Omental fat pad (tissue), 4 donors: ENCODE results near the gene RAB34. TPM values are rescaled to one million over a fixed set of nuclear protein-coding genes. Genes with fewer than 3 reads are reported as not detected.
"Not testable (repeated sequence)": the region's sequence is repeated elsewhere in the genome, so short reads cannot be mapped to it uniquely, and the experiment has no call there.

Experiments used
- ATAC-seq: fragments of 150-250 bp; one replicate; pipeline ENCODE4 v1.9.1; 2016; ENCODE audit warnings: mild to moderate bottlenecking, moderate library complexity; ENCODE audit not compliant: low FRiP score
- DNase-seq: peaks from one replicate; pipeline ENCODE4 v3.0.0-alpha.2; 2019; ENCODE audit warnings: low spot score
- total RNA-seq, 4 donors: library from RNA; depleted of rRNA; stranded (reverse); fragments of >200 nt; gene quantifications; one replicate each; pipeline ENCODE4 v1.1.0, GENCODE V29; 2016
- TF ChIP-seq, protein P1 (sequence below), 3 donors: fragments of 450-650 bp; IDR thresholded peaks; one replicate each; pipeline ENCODE4 v1.5.1; 2016 to 2017; ENCODE audit warnings: antibody characterized with exemption in 3 of 3, mild to moderate bottlenecking in 3 of 3, moderate library complexity in 2 of 3

The RAB34 gene
- total RNA-seq, 4 donors from 2014 or later = 90.4 to 112 (median 101) TPM

DNA sequence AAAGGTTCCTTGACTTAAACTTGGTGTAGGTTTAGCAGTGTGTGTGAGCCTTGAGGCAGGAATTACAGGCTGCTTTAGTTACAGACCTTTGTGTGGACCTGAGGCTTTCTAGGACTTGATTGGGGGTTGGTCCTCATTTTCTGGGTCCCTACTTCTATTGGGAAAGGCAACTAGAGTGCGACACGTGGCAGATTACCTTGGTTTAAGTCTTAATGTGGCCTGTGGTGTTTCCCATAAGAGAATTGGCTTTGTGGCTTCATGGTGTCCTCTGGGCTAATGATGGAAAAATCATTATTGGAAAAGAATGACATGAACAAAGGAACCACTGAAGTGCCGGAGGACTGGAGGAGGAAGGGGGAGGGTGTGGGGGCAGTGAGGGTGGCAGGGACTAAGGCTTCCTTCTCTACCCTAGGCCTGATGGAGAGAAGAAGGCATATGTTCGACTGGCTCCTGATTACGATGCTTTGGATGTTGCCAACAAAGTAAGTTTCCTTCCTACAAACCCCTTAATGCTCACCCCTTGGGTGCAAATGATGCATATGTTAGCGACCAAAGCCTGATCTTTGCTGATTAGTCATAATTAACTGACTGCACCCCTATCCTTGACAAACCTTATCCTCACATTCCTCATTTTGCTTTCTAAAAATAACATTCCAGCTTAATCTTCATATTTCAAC lies 5.6 kb upstream of the RAB34 start:
- no peak for ATAC-seq
- DNase-seq = no peak
- TF ChIP-seq, protein P1, sequence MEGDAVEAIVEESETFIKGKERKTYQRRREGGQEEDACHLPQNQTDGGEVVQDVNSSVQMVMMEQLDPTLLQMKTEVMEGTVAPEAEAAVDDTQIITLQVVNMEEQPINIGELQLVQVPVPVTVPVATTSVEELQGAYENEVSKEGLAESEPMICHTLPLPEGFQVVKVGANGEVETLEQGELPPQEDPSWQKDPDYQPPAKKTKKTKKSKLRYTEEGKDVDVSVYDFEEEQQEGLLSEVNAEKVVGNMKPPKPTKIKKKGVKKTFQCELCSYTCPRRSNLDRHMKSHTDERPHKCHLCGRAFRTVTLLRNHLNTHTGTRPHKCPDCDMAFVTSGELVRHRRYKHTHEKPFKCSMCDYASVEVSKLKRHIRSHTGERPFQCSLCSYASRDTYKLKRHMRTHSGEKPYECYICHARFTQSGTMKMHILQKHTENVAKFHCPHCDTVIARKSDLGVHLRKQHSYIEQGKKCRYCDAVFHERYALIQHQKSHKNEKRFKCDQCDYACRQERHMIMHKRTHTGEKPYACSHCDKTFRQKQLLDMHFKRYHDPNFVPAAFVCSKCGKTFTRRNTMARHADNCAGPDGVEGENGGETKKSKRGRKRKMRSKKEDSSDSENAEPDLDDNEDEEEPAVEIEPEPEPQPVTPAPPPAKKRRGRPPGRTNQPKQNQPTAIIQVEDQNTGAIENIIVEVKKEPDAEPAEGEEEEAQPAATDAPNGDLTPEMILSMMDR (IDR thresholded peaks at IDR 0.05) = no peak

DNA sequence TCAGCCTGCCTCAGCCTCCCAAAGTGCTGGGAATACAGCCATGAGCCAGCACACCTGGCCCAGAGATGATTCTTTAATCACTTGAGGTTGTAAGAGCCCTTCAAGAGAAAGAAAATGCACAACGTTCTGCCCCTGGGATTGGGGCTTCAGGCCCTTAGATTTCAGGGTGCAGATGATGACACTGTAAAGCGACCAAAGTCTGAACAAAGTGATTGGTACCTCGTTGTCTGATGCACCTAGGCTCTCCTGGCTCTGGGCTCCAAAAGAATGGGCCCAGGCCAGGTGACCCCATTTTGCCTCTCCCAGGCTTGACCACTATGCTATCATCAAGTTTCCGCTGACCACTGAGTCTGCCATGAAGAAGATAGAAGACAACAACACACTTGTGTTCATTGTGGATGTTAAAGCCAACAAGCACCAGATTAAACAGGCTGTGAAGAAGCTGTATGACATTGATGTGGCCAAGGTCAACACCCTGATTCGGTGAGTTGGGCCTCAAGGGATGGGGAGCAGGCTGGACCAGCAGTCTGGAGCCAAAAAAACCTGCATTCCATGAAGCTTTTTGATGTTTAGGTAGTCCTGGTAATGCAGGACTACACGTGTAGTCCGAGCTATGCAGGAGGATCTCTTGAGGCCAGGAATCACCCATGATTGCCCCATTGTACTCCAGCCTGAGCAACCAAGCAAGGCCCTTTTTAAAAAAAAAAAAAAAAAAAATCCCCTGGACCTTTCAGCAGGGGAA lies 4.9 kb upstream of the RAB34 start:
- ATAC-seq (no peak), DNase-seq (no peak)
- TF ChIP-seq, protein P1 (IDR thresholded peaks at IDR 0.05) = no peak

DNA sequence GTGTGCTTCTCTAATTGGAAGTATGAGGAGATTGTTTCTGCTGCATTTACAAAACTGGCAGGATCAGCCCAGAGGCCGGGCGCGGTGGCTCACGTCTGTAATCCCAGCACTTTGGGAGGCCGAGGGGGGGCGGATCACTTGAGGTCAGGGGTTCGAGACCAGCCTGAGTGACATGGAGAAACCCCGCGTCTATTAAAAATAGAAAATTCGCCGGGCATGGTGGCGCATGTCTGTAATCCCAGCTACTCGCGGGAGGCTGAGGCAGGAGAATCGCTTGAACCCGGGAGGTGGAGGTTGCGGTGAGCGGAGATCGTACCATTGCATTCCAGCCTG lies 3.3 kb upstream of the RAB34 start:
- not testable (repeated sequence) for DNase-seq, ATAC-seq

DNA sequence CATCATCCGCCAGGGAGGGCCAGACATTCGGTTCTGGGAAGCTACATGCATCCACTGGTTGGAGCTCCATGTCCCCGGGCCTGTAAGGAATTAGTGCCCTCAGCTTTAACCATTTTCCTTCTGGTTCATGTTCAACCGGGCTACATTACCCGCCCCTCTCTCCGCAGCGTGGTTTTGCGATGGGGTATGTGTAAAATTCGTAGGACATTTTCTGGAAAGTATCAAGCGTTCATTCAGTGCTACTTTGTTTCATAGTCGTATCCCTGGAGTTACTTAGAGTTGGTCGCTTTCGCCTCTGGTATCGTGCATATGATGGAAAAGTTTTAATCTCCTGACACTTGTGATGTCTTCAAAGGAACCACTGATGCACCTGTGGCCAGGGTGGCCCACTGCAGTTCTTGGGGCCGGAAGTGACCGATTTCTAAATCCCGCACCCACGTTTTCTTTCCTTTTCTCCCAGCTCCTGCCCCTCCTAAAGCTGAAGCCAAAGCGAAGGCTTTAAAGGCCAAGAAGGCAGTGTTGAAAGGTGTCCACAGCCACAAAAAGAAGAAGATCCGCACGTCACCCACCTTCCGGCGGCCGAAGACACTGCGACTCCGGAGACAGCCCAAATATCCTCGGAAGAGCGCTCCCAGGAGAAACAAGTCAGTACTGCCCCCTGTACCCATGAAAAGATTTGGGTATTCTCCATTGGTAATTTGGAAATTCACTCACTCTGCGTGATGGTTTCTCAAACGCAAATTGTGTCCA lies 2.8 kb upstream of the RAB34 start:
- TF ChIP-seq, protein P1 (IDR thresholded peaks at IDR 0.05) = no peak
- ATAC-seq (no peak), DNase-seq (no peak)

DNA sequence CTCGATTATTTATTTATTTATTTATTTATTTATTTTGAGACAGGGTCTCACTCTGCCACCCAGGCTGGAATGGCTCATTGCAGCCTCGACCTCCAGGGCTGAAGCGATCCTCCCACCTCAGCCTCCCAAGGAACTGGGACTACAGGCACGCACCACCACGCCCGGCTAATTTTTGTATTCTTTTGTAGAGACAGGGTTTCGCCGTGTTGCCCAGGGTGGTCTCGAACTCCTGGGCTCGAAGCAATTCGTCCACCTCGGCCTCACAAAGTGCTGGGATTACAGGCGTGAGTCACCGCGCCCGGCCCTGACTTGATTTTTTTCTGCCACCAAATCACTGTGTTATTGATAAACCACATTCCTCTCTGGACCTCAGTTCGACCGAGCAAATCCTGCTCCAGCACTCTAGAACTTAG lies 1.4 kb upstream of the RAB34 start:
- ATAC-seq = no peak
- TF ChIP-seq, protein P1 (IDR thresholded peaks at IDR 0.05) = no peak
- DNase-seq = no peak

DNA sequence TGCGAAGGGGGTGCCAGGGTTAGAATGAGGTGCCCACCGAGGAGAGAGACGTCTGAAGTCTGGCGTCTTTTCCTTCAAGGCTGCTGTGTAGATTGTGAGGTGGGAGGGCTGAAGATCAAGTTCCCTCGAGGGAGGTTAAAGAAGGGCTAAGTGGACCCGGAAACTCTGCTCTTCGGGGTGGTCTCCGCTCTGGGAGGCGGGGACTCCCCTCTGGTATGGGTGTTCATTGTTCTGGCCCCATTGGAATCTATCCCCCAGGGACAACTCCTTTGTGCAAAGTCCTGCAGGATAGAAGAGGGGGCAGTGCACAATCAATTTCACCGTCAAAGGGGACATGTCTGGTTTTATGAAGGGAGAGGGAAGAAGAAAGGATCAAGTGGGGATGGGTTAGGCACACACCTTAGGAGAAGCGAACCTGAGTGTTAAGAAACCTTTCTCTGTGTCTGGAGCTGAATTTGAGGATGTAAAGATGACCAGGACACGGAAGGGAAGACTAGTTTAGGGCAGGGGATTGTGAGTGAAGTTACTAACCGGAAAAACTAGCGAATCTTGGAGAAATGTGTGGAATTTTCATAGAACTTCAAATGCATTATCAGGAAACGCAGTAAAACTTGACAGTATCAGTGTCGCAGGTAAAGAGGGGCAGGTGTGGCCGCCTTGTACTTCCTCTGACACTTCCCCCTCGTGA lies 809 bp upstream of the RAB34 start:
- TF ChIP-seq, protein P1 (IDR thresholded peaks at IDR 0.05) = no peak
- no peak for ATAC-seq
- DNase-seq = no peak
